Liver (tissue), 9 donors: ENCODE measurements around the gene PYY. TPM values are rescaled to one million over a fixed set of nuclear protein-coding genes. Genes with fewer than 3 reads are reported as not detected.

Experiments used
- DNase-seq: peaks from one replicate; pipeline ENCODE4 v3.0.0-alpha.2; 2017; ENCODE audit warnings: low spot score
- H3K27ac ChIP-seq, 2 donors: one replicate each; pipeline ENCODE4 v1.7.0; 2013; ENCODE audit warnings: inconsistent platforms in 2 of 2, low read length in 2 of 2, control low read depth in 1 of 2, low read depth in 1 of 2, mild to moderate bottlenecking in 1 of 2
- H3K27me3 ChIP-seq, 4 donors: one replicate each; pipeline versions ENCODE4 v1.6.1 to v1.7.0; 2013; ENCODE audit warnings: low read length in 3 of 4, inconsistent platforms in 1 of 4, mild to moderate bottlenecking in 1 of 4, moderate library complexity in 1 of 4; ENCODE audit not compliant: control insufficient read depth in 4 of 4, insufficient read depth in 4 of 4
- H3K36me3 ChIP-seq, 4 donors: one replicate each; pipeline versions ENCODE4 v1.6.1 to v1.7.0; 2013; ENCODE audit warnings: low read length in 3 of 4, mild to moderate bottlenecking in 3 of 4, low read depth in 1 of 4, moderate library complexity in 1 of 4; ENCODE audit not compliant: control insufficient read depth in 4 of 4, insufficient read depth in 3 of 4
- H3K4me1 ChIP-seq, 4 donors: one replicate each; pipeline versions ENCODE4 v1.6.1 to v1.7.0; 2013; ENCODE audit warnings: low read length in 3 of 4, mild to moderate bottlenecking in 3 of 4, moderate library complexity in 1 of 4; ENCODE audit not compliant: control insufficient read depth in 4 of 4, insufficient read depth in 4 of 4
- H3K4me3 ChIP-seq, 3 donors: one replicate each; pipeline versions ENCODE4 v1.6.1 to v1.7.0; 2013; ENCODE audit warnings: low read length in 3 of 3, control low read depth in 1 of 3, low read depth in 1 of 3, mild to moderate bottlenecking in 1 of 3
- H3K9ac ChIP-seq, 2 donors: one replicate each; pipeline ENCODE4 v1.7.0; 2013; ENCODE audit warnings: low read length in 2 of 2, mild to moderate bottlenecking in 2 of 2, moderate library complexity in 2 of 2, control low read depth in 1 of 2, low read depth in 1 of 2
- H3K9me3 ChIP-seq, 4 donors: one replicate each; pipeline versions ENCODE4 v1.6.1 to v1.7.0; 2013; ENCODE audit warnings: low read length in 3 of 4; ENCODE audit not compliant: control insufficient read depth in 4 of 4
- FOXA1 ChIP-seq: IDR thresholded peaks from 2 replicates; pipeline ENCODE4 v1.6.1; 2016; ENCODE audit warnings: antibody characterized with exemption
- FOXA2 ChIP-seq: IDR thresholded peaks from 2 replicates; pipeline ENCODE4 v1.6.1; 2016; ENCODE audit warnings: antibody characterized with exemption
- HNF4A ChIP-seq, 2 donors: conservative IDR thresholded peaks; 2 replicates each; pipeline ENCODE4 v1.6.1; 2016; ENCODE audit warnings: antibody characterized with exemption in 2 of 2, mild to moderate bottlenecking in 2 of 2
- JUND ChIP-seq, 2 donors: IDR thresholded peaks; 2 replicates each; pipeline ENCODE4 v1.6.1; 2016; ENCODE audit warnings: antibody characterized with exemption in 2 of 2
- NR2F2 ChIP-seq: IDR thresholded peaks from 2 replicates; pipeline ENCODE4 v1.6.1; 2016; ENCODE audit warnings: antibody characterized with exemption
- RAD21 ChIP-seq, 2 donors: IDR thresholded peaks; 2 replicates each; pipeline ENCODE4 v1.6.1; 2016; ENCODE audit warnings: antibody characterized with exemption in 2 of 2, mild to moderate bottlenecking in 2 of 2
- RXRA ChIP-seq, 2 donors: IDR thresholded peaks; 2 replicates each; pipeline ENCODE4 v1.6.1; 2017 to 2018; ENCODE audit warnings: antibody characterized with exemption in 2 of 2, mild to moderate bottlenecking in 1 of 2
- SP1 ChIP-seq: IDR thresholded peaks from 2 replicates; pipeline ENCODE4 v1.6.1; 2018; ENCODE audit warnings: antibody characterized with exemption, mild to moderate bottlenecking
- YY1 ChIP-seq: IDR thresholded peaks from 2 replicates; pipeline ENCODE4 v1.6.1; 2016; ENCODE audit warnings: antibody characterized with exemption, mild to moderate bottlenecking
- WGBS: extraction: QIAGEN DNeasy Blood & Tissue Kit; methylation state at CpG from one replicate; pipeline ENCODE4 v1.1.7; 2013; 5-methylcytosine and 5-hydroxymethylcytosine counted together
- polyA plus RNA-seq, 2 donors: library from polyadenylated mRNA; stranded (reverse) in 1 of 2; unstranded in 1 of 2; fragments of 200-250 nt in 1 of 2; fragments of >200 nt in 1 of 2; fragmentation: Nextera tagmentation in 1 of 2; extraction: Ambion mirVana in 1 of 2; gene quantifications; one replicate each; pipeline versions ENCODE4 v1.2.1 to v1.2.3, GENCODE V29; 2013 to 2015
- total RNA-seq, 2 donors: library from RNA; depleted of rRNA; stranded (reverse); fragments of >200 nt; gene quantifications; one replicate each; pipeline ENCODE4 v1.2.3, GENCODE V29; 2014
- TF ChIP-seq, protein P1 (sequence below): IDR thresholded peaks from 2 replicates; pipeline ENCODE4 v1.6.1; 2016; ENCODE audit warnings: antibody characterized with exemption
- TF ChIP-seq, protein P2 (sequence below): fragments of 150-350 bp; IDR thresholded peaks from 2 replicates; pipeline ENCODE4 v1.5.1; 2017; ENCODE audit warnings: improper control_type of control experiment, low read depth, low read length; ENCODE audit not compliant: missing input control
- TF ChIP-seq, protein P3 (sequence below): IDR thresholded peaks from 2 replicates; pipeline ENCODE4 v1.6.1; 2016; ENCODE audit warnings: antibody characterized with exemption
- TF ChIP-seq, protein P4 (sequence below): IDR thresholded peaks from 2 replicates; pipeline ENCODE4 v1.6.1; 2016; ENCODE audit warnings: antibody characterized with exemption, mild to moderate bottlenecking
- TF ChIP-seq, protein P5 (sequence below): IDR thresholded peaks from 2 replicates; pipeline ENCODE4 v1.6.1; 2016; ENCODE audit warnings: antibody characterized with exemption
- donor health status: healthy.
- donor health status: healthy.
- donor health status: healthy.
- donor health status: healthy.
- donor health status: healthy.

PYY gene
- total and polyA plus RNA-seq, 4 donors, result 0.05 TPM; not detected in 3

DNA sequence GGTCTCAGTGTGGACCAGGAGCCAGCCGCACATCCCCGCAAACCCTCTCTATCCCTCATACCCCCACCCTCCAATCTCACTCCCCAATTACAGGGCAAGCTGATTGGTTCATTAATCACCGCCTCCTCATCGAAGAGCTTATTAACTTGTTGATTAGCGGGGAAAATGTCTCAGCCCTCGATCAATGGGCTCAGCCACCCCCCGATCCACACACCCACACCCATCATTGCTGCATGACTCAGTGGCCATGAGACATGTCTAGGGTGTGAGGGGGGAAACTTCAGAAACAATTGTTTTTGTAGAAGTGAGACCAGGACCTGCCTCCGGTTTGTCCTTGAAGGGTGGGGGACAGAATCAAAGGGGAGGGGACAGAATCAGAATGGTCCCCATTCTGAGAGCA is 2.5 kb upstream of the PYY start:
- Histone ChIP-seq H3K27me3 (peaks cover 0 to 17% (median 3%) of the 10 kb centered on the region in 4 donors), H3K9me3 (no peaks in the 10 kb centered on the region), H3K27ac (no peak overlapping the region), H3K4me1 (no peaks in the 10 kb centered on the region), H3K4me3 (no peak overlapping the region), H3K9ac (no peak overlapping the region), H3K36me3 (no peaks in the 10 kb centered on the region)
- DNase-seq, result no peak
- no peak for TF ChIP-seq NR2F2
- TF ChIP-seq, protein P1, sequence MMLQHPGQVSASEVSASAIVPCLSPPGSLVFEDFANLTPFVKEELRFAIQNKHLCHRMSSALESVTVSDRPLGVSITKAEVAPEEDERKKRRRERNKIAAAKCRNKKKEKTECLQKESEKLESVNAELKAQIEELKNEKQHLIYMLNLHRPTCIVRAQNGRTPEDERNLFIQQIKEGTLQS, result no peak
- TF ChIP-seq, protein P2, sequence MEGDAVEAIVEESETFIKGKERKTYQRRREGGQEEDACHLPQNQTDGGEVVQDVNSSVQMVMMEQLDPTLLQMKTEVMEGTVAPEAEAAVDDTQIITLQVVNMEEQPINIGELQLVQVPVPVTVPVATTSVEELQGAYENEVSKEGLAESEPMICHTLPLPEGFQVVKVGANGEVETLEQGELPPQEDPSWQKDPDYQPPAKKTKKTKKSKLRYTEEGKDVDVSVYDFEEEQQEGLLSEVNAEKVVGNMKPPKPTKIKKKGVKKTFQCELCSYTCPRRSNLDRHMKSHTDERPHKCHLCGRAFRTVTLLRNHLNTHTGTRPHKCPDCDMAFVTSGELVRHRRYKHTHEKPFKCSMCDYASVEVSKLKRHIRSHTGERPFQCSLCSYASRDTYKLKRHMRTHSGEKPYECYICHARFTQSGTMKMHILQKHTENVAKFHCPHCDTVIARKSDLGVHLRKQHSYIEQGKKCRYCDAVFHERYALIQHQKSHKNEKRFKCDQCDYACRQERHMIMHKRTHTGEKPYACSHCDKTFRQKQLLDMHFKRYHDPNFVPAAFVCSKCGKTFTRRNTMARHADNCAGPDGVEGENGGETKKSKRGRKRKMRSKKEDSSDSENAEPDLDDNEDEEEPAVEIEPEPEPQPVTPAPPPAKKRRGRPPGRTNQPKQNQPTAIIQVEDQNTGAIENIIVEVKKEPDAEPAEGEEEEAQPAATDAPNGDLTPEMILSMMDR, result no peak
- no peak for TF ChIP-seq FOXA1
- no peak for TF ChIP-seq JUND (IDR thresholded peaks at IDR 0.05)
- TF ChIP-seq, protein P3, sequence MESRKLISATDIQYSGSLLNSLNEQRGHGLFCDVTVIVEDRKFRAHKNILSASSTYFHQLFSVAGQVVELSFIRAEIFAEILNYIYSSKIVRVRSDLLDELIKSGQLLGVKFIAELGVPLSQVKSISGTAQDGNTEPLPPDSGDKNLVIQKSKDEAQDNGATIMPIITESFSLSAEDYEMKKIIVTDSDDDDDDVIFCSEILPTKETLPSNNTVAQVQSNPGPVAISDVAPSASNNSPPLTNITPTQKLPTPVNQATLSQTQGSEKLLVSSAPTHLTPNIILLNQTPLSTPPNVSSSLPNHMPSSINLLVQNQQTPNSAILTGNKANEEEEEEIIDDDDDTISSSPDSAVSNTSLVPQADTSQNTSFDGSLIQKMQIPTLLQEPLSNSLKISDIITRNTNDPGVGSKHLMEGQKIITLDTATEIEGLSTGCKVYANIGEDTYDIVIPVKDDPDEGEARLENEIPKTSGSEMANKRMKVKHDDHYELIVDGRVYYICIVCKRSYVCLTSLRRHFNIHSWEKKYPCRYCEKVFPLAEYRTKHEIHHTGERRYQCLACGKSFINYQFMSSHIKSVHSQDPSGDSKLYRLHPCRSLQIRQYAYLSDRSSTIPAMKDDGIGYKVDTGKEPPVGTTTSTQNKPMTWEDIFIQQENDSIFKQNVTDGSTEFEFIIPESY, result no peak
- TF ChIP-seq RXRA (IDR thresholded peaks at IDR 0.05), result no peak
- TF ChIP-seq RAD21 (IDR thresholded peaks at IDR 0.05), result no peak
- TF ChIP-seq SP1, result no peak
- no peak for TF ChIP-seq YY1
- TF ChIP-seq, protein P4, sequence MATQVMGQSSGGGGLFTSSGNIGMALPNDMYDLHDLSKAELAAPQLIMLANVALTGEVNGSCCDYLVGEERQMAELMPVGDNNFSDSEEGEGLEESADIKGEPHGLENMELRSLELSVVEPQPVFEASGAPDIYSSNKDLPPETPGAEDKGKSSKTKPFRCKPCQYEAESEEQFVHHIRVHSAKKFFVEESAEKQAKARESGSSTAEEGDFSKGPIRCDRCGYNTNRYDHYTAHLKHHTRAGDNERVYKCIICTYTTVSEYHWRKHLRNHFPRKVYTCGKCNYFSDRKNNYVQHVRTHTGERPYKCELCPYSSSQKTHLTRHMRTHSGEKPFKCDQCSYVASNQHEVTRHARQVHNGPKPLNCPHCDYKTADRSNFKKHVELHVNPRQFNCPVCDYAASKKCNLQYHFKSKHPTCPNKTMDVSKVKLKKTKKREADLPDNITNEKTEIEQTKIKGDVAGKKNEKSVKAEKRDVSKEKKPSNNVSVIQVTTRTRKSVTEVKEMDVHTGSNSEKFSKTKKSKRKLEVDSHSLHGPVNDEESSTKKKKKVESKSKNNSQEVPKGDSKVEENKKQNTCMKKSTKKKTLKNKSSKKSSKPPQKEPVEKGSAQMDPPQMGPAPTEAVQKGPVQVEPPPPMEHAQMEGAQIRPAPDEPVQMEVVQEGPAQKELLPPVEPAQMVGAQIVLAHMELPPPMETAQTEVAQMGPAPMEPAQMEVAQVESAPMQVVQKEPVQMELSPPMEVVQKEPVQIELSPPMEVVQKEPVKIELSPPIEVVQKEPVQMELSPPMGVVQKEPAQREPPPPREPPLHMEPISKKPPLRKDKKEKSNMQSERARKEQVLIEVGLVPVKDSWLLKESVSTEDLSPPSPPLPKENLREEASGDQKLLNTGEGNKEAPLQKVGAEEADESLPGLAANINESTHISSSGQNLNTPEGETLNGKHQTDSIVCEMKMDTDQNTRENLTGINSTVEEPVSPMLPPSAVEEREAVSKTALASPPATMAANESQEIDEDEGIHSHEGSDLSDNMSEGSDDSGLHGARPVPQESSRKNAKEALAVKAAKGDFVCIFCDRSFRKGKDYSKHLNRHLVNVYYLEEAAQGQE, result no peak
- TF ChIP-seq HNF4A (conservative IDR thresholded peaks at IDR 0.05), result no peak
- no peak for TF ChIP-seq FOXA2
- WGBS, result 83% methylated on average over 8 of the region's 8 CpGs

DNA sequence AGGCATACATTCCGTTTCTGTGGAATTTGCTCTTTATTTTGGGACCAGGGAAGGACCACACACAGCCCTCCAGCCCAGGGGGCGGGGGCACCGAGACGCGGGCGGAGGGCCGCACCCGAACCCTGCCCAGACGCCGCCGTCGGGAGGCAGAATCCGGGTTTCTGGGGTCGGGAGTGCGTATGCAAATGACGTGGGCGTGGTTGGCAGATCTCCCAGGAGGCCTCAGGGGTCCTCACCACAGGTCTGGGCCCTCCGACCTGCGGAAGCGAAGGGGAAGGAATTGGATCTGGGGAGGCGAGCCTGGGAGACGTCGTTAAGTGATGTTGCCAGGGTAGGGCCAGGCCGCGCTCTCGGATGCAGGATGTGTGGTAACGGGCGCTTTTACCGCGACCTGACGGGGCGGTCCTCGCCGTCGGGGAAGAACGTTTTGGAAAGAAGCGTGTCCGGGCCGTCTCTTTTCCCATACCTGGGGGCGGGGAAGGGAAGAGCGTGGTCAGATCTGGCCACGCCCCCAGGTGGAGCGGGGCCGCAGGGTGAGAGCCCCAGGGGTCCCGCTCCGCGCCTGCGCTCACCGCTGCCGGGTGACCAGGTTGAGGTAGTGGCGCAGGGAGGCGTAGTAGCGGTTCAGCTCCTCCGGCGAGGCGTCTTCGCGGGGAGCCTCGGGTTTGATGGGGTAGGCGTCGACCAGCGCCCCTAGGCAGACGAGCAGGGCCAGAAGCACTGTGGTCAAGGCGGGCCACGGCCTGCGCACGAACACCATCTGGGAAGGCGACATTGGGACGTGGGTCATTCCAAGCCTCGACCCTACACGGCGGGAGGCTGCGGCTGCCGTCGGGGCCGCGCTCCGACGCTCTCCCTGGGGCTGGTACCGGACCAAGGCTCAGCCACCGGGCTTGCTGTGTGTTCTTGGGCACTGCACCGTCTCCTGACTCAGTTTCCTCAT is 745 bp downstream of the PYY start:
- DNase-seq, result no peak
- Histone ChIP-seq H3K4me1 (no peaks in the 10 kb centered on the region), H3K27ac (no peak overlapping the region), H3K9ac (no peak overlapping the region), H3K9me3 (no peaks in the 10 kb centered on the region), H3K4me3 (no peak overlapping the region), H3K27me3 (peaks cover 0 to 17% (median 3%) of the 10 kb centered on the region in 4 donors), H3K36me3 (no peaks in the 10 kb centered on the region)
- TF ChIP-seq, protein P5, sequence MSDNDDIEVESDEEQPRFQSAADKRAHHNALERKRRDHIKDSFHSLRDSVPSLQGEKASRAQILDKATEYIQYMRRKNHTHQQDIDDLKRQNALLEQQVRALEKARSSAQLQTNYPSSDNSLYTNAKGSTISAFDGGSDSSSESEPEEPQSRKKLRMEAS, result no peak
- WGBS, result 15% methylated on average over 82 of the region's 82 CpGs
